ENCODE measurements around the gene NFASC. TPM values are rescaled to one million over a fixed set of nuclear protein-coding genes. Genes with fewer than 3 reads are reported as not detected.
A peak's percentile ranks its signal among the peaks of the same experiment; 100 is the strongest.

The NFASC gene
- total RNA-seq, 1 donor from 2014 or later, result 3.8 TPM

- peaks cover 13% of the 10 kb centered on the region for H3K27me3 Mint-ChIP-seq (ENCODE audit: unreplicated experiment)
- H3K4me1 Mint-ChIP-seq (ENCODE audit: unreplicated experiment), result peaks cover 34% of the 10 kb centered on the region
- H3K9me3 Mint-ChIP-seq (ENCODE audit: unreplicated experiment), result no peaks in the 10 kb centered on the region
- no peak overlapping the region for H3K4me3 Mint-ChIP-seq (ENCODE audit: unreplicated experiment)
- peaks cover 3% of the 10 kb centered on the region for H3K36me3 Mint-ChIP-seq (ENCODE audit: low read depth, unreplicated experiment)
- TF ChIP-seq CTCF (IDR thresholded peaks at IDR 0.05; ENCODE audit: unreplicated experiment), result no peak
- H3K27ac Mint-ChIP-seq (ENCODE audit: unreplicated experiment), result no peak overlapping the region
- DNase-seq (ENCODE audit: low spot score), result no peak
These were observed 104.4 kb downstream of the NFASC start for GRCh38 chr1:204975021-204975420.

- H3K9me3 Mint-ChIP-seq (ENCODE audit: unreplicated experiment), result no peaks in the 10 kb centered on the region
- peak; percentile 82 for DNase-seq (ENCODE audit: low spot score)
- peaks cover 34% of the 10 kb centered on the region for H3K4me1 Mint-ChIP-seq (ENCODE audit: unreplicated experiment)
- peaks cover 3% of the 10 kb centered on the region for H3K36me3 Mint-ChIP-seq (ENCODE audit: low read depth, unreplicated experiment)
- peak; percentile 69 for TF ChIP-seq CTCF (IDR thresholded peaks at IDR 0.05; ENCODE audit: unreplicated experiment)
- no peak overlapping the region for H3K4me3 Mint-ChIP-seq (ENCODE audit: unreplicated experiment)
- peaks cover 13% of the 10 kb centered on the region for H3K27me3 Mint-ChIP-seq (ENCODE audit: unreplicated experiment)
- H3K27ac Mint-ChIP-seq (ENCODE audit: unreplicated experiment), result no peak overlapping the region
These were observed 105.0 kb downstream of the NFASC start for GRCh38 chr1:204975568-204976235.

GRCh38 chr1:204976646-204977045 is 106.0 kb downstream of the NFASC start:
- peaks cover 12% of the 10 kb centered on the region for H3K27me3 Mint-ChIP-seq (ENCODE audit: unreplicated experiment)
- TF ChIP-seq CTCF (IDR thresholded peaks at IDR 0.05; ENCODE audit: unreplicated experiment), result no peak
- H3K27ac Mint-ChIP-seq (ENCODE audit: unreplicated experiment), result no peak overlapping the region
- DNase-seq (ENCODE audit: low spot score), result no peak
- no peaks in the 10 kb centered on the region for H3K9me3 Mint-ChIP-seq (ENCODE audit: unreplicated experiment)
- H3K4me3 Mint-ChIP-seq (ENCODE audit: unreplicated experiment), result no peak overlapping the region
- H3K4me1 Mint-ChIP-seq (ENCODE audit: unreplicated experiment), result peaks cover 25% of the 10 kb centered on the region
- peaks cover 3% of the 10 kb centered on the region for H3K36me3 Mint-ChIP-seq (ENCODE audit: low read depth, unreplicated experiment)

GRCh38 chr1:204977318-204977717 is 106.7 kb downstream of the NFASC start:
- TF ChIP-seq CTCF (IDR thresholded peaks at IDR 0.05; ENCODE audit: unreplicated experiment), result no peak
- no peak overlapping the region for H3K4me3 Mint-ChIP-seq (ENCODE audit: unreplicated experiment)

GRCh38 chr1:204978782-204979181 is 108.1 kb downstream of the NFASC start:
- peaks cover 12% of the 10 kb centered on the region for H3K27me3 Mint-ChIP-seq (ENCODE audit: unreplicated experiment)
- no peak for DNase-seq (ENCODE audit: low spot score)
- H3K4me1 Mint-ChIP-seq (ENCODE audit: unreplicated experiment), result peaks cover 21% of the 10 kb centered on the region
- no peak overlapping the region for H3K27ac Mint-ChIP-seq (ENCODE audit: unreplicated experiment)
- H3K4me3 Mint-ChIP-seq (ENCODE audit: unreplicated experiment), result no peak overlapping the region
- no peak for TF ChIP-seq CTCF (IDR thresholded peaks at IDR 0.05; ENCODE audit: unreplicated experiment)
- no peaks in the 10 kb centered on the region for H3K9me3 Mint-ChIP-seq (ENCODE audit: unreplicated experiment)
- H3K36me3 Mint-ChIP-seq (ENCODE audit: low read depth, unreplicated experiment), result peaks cover 3% of the 10 kb centered on the region

More at GRCh38 chr1:204977318-204977717, 106.7 kb downstream of the NFASC start:
- peaks cover 3% of the 10 kb centered on the region for H3K36me3 Mint-ChIP-seq (ENCODE audit: low read depth, unreplicated experiment)
- peaks cover 12% of the 10 kb centered on the region for H3K27me3 Mint-ChIP-seq (ENCODE audit: unreplicated experiment)
- DNase-seq (ENCODE audit: low spot score), result no peak
- H3K9me3 Mint-ChIP-seq (ENCODE audit: unreplicated experiment), result no peaks in the 10 kb centered on the region
- H3K4me1 Mint-ChIP-seq (ENCODE audit: unreplicated experiment), result peaks cover 19% of the 10 kb centered on the region
- H3K27ac Mint-ChIP-seq (ENCODE audit: unreplicated experiment), result no peak overlapping the region

Data from endothelial cell (in vitro differentiated cells).